CD4-positive, alpha-beta T cell treated with Interleukin-6 for 4 hours (primary cell): Measurements from ENCODE around the gene TAF9B.
"Not testable (repeated sequence)": the region's sequence is repeated elsewhere in the genome, so short reads cannot be mapped to it uniquely, and the experiment has no call there.

Experiments used
- DNase-seq: peaks from one replicate; pipeline ENCODE4 v3.0.0-alpha.2; 2020; ENCODE audit warnings: mixed read lengths

Gene TAF9B

DNA sequence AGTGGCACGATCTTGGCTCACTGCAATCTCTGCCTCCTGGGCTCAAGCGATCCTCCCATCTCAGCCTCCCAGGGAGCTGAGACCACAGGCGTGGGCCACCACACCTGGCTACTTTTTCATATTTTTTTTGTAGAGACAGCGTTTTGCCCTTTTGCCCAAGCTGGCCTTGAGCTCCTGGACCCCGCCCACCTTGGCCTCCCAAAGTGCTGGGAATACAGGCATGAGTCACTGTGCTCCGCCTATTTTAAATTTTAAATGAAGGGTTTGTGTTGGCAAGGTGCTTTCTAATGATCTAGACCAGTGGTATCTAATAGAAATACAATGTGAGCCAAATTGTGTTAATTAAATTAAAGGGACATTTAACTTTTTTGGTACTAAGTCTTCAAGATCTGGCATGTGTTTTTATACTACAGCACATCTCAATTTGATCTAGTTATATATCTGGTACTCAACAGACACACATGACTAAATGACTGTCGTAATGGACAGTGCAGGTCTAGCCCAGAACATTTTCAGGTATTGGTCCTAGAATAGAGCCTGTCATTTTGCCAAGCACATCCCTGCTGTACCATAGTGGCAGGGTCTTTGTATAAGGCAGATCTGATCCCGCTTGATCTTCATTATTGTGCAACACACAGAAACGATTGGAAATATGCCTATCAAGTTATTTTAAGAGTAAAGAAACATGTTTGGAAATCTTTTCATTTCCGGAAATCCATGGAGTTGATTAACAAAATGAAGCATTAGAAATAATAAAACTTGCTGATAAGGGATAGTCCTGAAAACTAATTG, 28.1 kb downstream of the TAF9B start:
- DNase-seq = no peak

DNA sequence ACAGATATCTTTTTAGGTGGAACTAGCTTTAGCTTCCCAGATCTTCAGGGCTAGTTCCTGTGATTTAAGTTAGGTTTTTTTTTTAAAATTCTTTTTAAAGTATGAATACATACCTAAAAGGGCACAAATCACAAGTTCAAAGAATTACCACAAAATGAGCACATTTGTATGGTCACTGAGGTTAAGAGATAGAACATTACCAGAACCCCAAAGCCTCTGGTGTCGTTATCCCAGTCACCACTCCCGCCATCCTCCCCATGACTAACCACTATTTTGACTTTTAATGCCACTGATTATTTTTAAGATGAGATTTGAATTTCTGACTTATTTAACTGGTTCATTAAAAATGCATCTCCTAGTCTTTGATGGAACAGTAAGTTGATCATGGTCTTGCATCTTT, 30.0 kb downstream of the TAF9B start:
- DNase-seq = no peak

DNA sequence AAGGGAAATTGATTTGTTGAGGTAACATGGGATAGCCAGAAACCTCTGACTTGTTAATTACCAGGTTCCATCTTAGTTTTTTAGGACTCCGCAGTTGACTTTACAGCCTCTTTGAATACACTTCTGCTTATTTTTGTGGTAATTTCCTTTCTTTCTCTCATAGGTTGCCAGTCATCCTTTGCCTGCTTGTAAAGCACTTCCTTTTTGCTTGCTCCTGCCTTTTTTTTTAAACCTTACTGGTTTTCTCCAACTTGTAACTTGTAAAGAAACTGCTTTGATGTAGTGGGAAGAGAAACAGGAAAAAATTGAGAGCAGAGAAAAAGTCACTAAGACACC, 32.8 kb downstream of the TAF9B start:
- no peak for DNase-seq

DNA sequence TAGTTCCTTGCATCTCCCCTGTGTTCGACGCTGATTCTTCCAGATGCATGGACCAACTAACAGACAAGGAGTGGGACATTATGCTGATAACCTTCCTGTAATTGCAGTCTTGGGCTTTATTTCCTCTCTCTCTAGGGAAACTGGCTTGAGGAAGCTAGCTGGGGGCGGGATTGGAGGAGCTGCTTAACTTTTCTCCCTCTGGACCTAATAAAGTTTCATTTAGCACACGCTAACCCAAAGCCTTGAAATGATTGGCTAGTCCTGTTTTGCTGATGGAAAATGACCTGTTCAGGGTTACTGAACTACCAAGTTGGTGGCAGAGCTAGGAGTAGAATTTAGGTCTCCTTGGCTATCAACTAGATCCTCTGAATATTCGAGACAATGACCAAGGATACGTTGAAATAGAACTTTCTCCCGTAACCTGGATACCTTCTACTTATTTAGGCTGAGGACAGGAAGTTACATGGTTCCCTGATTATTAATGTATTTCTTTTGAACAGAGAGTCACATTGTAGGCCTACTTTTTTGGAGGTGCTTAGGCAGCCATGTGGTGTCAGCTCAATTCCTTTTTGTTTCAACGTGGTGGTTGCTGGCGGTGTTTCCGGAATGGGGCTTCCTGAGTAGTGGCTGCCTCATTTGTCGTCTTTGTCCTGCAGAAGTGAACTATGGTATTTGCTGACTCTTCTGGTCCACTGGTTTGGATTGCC, 33.4 kb downstream of the TAF9B start:
- peak; percentile 47 for DNase-seq

DNA sequence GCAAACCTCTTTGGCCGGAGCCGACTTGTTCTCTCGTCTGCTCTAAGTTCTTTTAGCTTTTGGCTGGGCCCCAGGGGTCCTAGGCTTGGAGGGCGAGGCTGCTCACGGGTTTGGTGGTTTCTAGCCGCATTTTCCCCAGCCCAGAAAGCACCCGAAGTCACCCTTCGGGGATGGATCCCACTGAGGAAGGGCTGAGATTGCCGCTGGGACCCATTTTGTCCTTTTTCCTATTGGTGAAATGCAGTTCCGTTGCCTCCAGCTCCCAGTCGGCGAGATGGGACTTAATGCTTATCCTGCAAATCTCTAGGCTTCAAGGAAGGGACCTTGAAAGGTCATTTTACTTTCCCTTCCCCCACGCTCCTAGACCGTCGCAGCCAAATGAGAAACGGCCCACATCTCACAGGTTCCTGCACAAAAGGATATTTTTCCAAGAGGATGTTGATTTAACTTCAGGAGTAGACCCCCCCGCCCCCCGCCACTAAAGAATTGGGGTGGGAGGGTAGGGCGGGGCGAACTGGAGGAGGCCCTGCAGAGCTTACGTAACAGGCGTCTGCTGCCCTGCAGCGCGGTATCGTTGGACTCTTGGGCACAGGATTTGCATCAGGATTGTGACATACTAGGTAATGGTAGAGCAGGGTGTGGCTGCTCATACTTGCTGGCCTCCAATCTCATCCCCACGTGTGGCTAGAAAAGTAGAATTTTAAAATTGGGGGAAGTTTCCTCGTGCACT, 34.8 kb downstream of the TAF9B start:
- peak; percentile 37 for DNase-seq

DNA sequence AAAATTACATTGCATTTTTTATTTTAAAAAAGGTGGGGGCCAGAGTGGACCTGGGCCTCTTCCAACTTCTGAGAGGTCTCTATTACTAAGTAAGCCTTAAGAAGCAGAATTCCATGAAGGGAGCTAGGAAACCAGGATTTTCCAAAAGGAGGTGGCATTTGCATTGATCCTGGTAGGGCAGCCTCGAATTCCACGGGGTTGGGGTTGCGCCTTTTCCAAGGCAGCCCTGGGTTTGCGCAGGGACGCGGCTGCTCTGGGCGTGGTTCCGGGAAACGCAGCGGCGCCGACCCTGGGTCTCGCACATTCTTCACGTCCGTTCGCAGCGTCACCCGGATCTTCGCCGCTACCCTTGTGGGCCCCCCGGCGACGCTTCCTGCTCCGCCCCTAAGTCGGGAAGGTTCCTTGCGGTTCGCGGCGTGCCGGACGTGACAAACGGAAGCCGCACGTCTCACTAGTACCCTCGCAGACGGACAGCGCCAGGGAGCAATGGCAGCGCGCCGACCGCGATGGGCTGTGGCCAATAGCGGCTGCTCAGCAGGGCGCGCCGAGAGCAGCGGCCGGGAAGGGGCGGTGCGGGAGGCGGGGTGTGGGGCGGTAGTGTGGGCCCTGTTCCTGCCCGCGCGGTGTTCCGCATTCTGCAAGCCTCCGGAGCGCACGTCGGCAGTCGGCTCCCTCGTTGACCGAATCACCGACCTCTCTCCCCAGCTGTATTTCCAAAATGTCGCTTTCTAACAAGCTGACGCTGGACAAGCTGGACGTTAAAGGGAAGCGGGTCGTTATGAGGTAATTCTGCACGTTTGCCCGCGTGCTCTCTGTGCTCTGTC, 35.6 kb downstream of the TAF9B start, which contains the start of gene PGK1:
TSS of gene PGK1 (plus strand) at position 626 of the 824 bp plus-strand sequence. CDS start at position 719, 93 bp downstream.
- DNase-seq = peak; percentile 94

DNA sequence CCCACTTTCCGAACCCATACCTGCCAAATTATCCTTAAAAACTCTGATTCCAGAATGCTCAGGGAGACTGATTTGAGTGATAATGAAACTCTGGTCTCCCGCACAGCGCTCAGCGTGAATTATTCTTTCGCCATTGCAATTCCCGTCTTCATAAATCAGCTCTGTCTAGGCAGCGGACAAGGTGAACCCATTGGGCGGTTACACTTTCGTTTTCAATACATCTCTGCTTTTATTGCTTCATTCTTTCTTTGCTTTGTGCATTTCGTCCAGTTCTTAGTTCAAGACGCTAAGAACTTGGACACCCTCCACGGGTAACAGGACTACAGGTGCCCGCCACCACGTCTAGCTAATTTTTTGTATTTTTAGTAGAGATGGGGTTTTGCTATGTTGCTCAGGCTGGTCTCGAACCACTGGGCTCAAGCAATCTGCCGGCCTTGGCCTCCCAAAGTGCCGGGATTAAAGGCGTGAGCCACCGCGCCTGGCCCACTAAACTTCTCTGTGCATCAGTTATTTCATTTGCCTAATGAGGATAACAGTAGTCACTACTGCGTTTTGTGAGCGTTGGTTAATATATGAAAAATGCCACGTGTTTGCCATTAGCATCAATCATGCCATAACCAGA, 36.3 kb downstream of the TAF9B start:
- DNase-seq = no peak

DNA sequence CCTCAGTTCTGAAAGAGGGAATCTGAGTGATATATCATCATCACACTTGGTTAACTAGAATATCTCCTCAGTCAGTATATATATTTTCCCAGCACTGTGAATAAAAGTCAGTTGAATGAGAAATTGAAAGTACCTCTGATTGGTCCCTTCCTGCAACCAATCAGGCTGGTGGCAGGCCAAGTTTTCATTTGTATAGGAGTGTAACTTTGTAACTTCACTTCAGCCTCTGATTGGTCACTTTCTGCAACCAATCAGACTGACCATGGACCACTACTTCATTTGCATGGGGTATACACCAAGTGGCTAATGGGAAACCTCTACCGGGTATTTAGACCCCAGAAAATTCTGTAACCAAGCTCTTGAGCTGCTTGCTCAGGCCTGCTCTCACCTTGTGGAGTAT, 37.4 kb downstream of the TAF9B start:
- DNase-seq = no peak

DNA sequence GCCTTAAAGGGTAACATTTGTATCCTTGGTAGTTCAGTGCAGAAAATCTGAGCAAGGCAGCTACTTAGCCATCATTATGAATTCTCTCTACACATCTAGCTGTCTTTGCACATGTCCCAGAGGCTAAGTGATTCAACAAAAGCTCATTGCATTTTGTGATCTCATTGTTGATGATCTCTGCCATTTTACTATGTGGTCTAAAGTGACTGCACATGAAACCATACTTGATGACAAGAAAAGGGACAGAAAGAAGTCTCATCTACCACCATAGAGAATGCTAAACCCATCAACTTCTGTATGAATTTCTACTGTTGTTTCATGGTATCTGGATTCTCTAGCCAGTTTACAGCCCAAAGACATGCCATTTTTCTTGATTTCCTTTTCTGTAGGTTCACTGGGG, 41.3 kb downstream of the TAF9B start:
- DNase-seq = no peak

DNA sequence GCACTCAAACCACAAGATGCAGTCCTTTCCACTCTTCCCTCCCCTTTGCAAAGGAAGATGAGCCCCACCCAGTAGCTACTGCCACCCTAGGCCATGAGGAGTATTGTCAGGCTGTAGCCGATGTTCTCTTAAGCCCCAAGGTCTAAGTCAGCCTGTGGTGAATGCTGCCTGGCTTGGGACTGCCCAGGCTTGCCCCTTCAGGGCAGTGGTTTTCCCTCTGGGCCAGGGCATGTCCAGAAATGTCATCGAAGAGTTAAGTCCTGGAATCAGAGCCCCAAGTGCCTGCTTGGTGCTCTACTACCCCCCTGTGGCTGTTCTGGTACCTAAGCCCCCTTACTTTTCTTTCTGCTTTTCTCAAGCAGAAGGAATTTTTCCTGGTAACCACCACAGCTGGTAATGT, 47.2 kb downstream of the TAF9B start:
- DNase-seq = peak; percentile 26

DNA sequence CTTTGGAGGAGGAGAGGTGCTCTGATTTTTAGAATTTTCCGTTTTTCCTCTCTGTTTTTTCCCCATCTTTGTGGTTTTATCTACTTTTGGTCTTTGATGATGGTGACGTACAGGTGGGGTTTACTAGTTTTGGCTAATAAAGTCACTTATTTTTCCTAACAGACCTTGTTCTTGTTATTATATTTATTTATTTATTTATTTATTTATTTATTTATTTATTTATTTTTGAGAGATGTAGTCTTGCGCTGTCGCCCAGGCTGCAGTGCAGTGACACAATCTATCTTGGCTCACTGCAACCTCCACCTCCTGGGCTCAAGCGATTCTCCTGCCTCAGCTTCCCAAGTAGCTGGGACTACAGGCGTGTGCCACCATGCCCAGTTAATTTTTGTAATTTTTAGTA, 58.0 kb downstream of the TAF9B start:
- DNase-seq = not testable (repeated sequence)
